H9 (cell line): Measurements from ENCODE around the gene PALD1. TPM values are rescaled to one million over a fixed set of nuclear protein-coding genes. Genes with fewer than 3 reads are reported as not detected.

Experiments used
- DNase-seq: peaks from one replicate; pipeline ENCODE4 v3.0.0-alpha.2; 2017
- H2AFZ ChIP-seq: one replicate; pipeline ENCODE4 v1.6.1; 2013; ENCODE audit warnings: mild to moderate bottlenecking, low read length, control low read depth, moderate library complexity
- H2AK5ac ChIP-seq: 2 replicates; pipeline ENCODE4 v1.6.1; 2013; ENCODE audit warnings: low read length, control low read depth, mixed read lengths; ENCODE audit not compliant: insufficient read length
- H2BK120ac ChIP-seq: one replicate; pipeline ENCODE4 v1.6.1; 2013; ENCODE audit warnings: low read depth, mild to moderate bottlenecking, low read length, control low read depth, inconsistent platforms; ENCODE audit not compliant: poor library complexity, severe bottlenecking
- H2BK12ac ChIP-seq: 2 replicates; pipeline ENCODE4 v1.6.1; 2013; ENCODE audit warnings: low read length, control low read depth, mixed read lengths, low read depth; ENCODE audit not compliant: insufficient read length
- H2BK15ac ChIP-seq: 2 replicates; pipeline ENCODE4 v1.6.1; 2013; ENCODE audit warnings: low read depth, low read length, control low read depth
- H2BK20ac ChIP-seq: one replicate; pipeline ENCODE4 v1.6.1; 2013; ENCODE audit warnings: low read depth, mild to moderate bottlenecking, low read length, control low read depth, inconsistent platforms; ENCODE audit not compliant: poor library complexity, severe bottlenecking
- H2BK5ac ChIP-seq: 2 replicates; pipeline ENCODE4 v1.6.1; 2013; ENCODE audit warnings: low read length, control low read depth, mixed read lengths; ENCODE audit not compliant: insufficient read length
- H3K14ac ChIP-seq: 2 replicates; pipeline ENCODE4 v1.6.1; 2013; ENCODE audit warnings: low read length, control low read depth; ENCODE audit not compliant: insufficient read depth
- H3K18ac ChIP-seq: 2 replicates; pipeline ENCODE4 v1.6.1; 2013; ENCODE audit warnings: low read depth, mild to moderate bottlenecking, mixed read lengths, low read length, control low read depth; ENCODE audit not compliant: insufficient read length
- H3K23ac ChIP-seq: 2 replicates; pipeline ENCODE4 v1.6.1; 2013; ENCODE audit warnings: low read length, control low read depth, mixed read lengths, low read depth; ENCODE audit not compliant: insufficient read length
- H3K23me2 ChIP-seq: 2 replicates; pipeline ENCODE4 v1.6.1; 2013; ENCODE audit warnings: low read depth, mild to moderate bottlenecking, mixed read lengths, low read length, control low read depth; ENCODE audit not compliant: insufficient read length, poor library complexity, severe bottlenecking
- H3K27ac ChIP-seq: 2 replicates; pipeline ENCODE4 v1.5.1; 2013; ENCODE audit warnings: low read length, control low read depth, mixed read lengths, low read depth; ENCODE audit not compliant: insufficient read length
- H3K27me3 ChIP-seq: 2 replicates; pipeline ENCODE4 v1.6.1; 2013; ENCODE audit warnings: low read length, control low read depth, inconsistent platforms; ENCODE audit not compliant: insufficient read depth
- H3K4ac ChIP-seq: 2 replicates; pipeline ENCODE4 v1.6.1; 2013; ENCODE audit warnings: low read depth, mild to moderate bottlenecking, control low read depth, inconsistent platforms, low read length, moderate library complexity
- H3K4me1 ChIP-seq: 2 replicates; pipeline ENCODE4 v1.6.1; 2013; ENCODE audit warnings: low read length, control low read depth, inconsistent platforms; ENCODE audit not compliant: insufficient read depth
- H3K4me2 ChIP-seq: 2 replicates; pipeline ENCODE4 v1.6.1; 2013; ENCODE audit warnings: low read length, control low read depth, mixed read lengths; ENCODE audit not compliant: insufficient read length, insufficient read depth
- H3K56ac ChIP-seq: 2 replicates; pipeline ENCODE4 v1.6.1; 2013; ENCODE audit warnings: low read depth, mild to moderate bottlenecking, mixed read lengths, low read length, control low read depth; ENCODE audit not compliant: insufficient read length
- H3K79me1 ChIP-seq: 2 replicates; pipeline ENCODE4 v1.6.1; 2013; ENCODE audit warnings: low read depth, mild to moderate bottlenecking, moderate library complexity, low read length, control low read depth, inconsistent platforms; ENCODE audit not compliant: insufficient read depth, poor library complexity, severe bottlenecking
- H3K79me2 ChIP-seq: 2 replicates; pipeline ENCODE4 v1.6.1; 2013; ENCODE audit warnings: low read length, control low read depth, inconsistent platforms; ENCODE audit not compliant: insufficient read depth
- H3K9ac ChIP-seq: 2 replicates; pipeline ENCODE4 v1.6.1; 2013; ENCODE audit warnings: low read length, control low read depth, mixed read lengths; ENCODE audit not compliant: insufficient read length; ENCODE audit errors: extremely low read depth
- H3K9me3 ChIP-seq: one replicate; pipeline ENCODE4 v1.6.1; 2013; ENCODE audit warnings: low read depth, low read length, inconsistent platforms; ENCODE audit not compliant: control insufficient read depth
- H3T11ph ChIP-seq: one replicate; pipeline ENCODE4 v1.6.1; 2013; ENCODE audit warnings: mild to moderate bottlenecking, low read length, control low read depth, inconsistent platforms
- H4K20me1 ChIP-seq: one replicate; pipeline ENCODE4 v1.6.1; 2013; ENCODE audit not compliant: control insufficient read depth, insufficient read length, insufficient read depth
- H4K5ac ChIP-seq: 2 replicates; pipeline ENCODE4 v1.6.1; 2013; ENCODE audit warnings: low read depth, mild to moderate bottlenecking, mixed read lengths, low read length, control low read depth; ENCODE audit not compliant: insufficient read length
- H4K8ac ChIP-seq: replicated peaks from 2 replicates; pipeline ENCODE4 v1.6.1; 2013; ENCODE audit warnings: low read length, control low read depth, mixed read lengths, low read depth; ENCODE audit not compliant: insufficient read length
- H4K91ac ChIP-seq: 2 replicates; pipeline ENCODE4 v1.6.1; 2013; ENCODE audit warnings: low read depth, mild to moderate bottlenecking, moderate library complexity, mixed read lengths, low read length, control low read depth; ENCODE audit not compliant: insufficient read length
- H3K27ac Mint-ChIP-seq, 3 experiments: 2 replicates in 2 of 3; 3 replicates in 1 of 3; pipeline ENCODE4 v1.8.0; 2020 to 2021; ENCODE audit warnings: mixed read lengths in 3 of 3, mild to moderate bottlenecking in 1 of 3, moderate library complexity in 1 of 3
- H3K27me3 Mint-ChIP-seq: 2 replicates; pipeline ENCODE4 v1.8.0; 2021; ENCODE audit warnings: low read depth, mild to moderate bottlenecking, moderate library complexity, mixed read lengths
- H3K36me3 Mint-ChIP-seq, 3 experiments: 2 replicates in 2 of 3; 3 replicates in 1 of 3; pipeline ENCODE4 v1.8.0; 2020 to 2021; ENCODE audit warnings: low read depth in 3 of 3, mixed read lengths in 3 of 3; ENCODE audit not compliant: insufficient read depth in 1 of 3
- H3K4me1 Mint-ChIP-seq, 2 experiments: 2 replicates each; pipeline ENCODE4 v1.8.0; 2020; ENCODE audit warnings: mixed read lengths in 2 of 2
- H3K4me3 Mint-ChIP-seq, 2 experiments: 2 replicates in 1 of 2; 3 replicates in 1 of 2; pipeline ENCODE4 v1.8.0; 2020 to 2021; ENCODE audit warnings: mild to moderate bottlenecking in 2 of 2, mixed read lengths in 2 of 2, moderate library complexity in 1 of 2
- H3K9me3 Mint-ChIP-seq, 2 experiments: 2 replicates in 1 of 2; 3 replicates in 1 of 2; pipeline ENCODE4 v1.8.0; 2020; ENCODE audit warnings: mild to moderate bottlenecking in 2 of 2, mixed read lengths in 2 of 2, moderate library complexity in 1 of 2
- WGBS: extraction: QIAGEN DNeasy Blood & Tissue Kit; methylation state at CpG from one replicate; pipeline ENCODE4 v1.1.7; 2013; ENCODE audit warnings: missing lambda C conversion rate, low lambda C conversion rate, mixed read lengths; ENCODE audit not compliant: insufficient read length; ENCODE audit errors: extremely low coverage; 5-methylcytosine and 5-hydroxymethylcytosine counted together
- total RNA-seq: library from RNA; stranded (reverse); gene quantifications from 2 replicates; pipeline ENCODE4 v1.2.1, GENCODE V29; 2021
- TF ChIP-seq, protein P1 (sequence below): fragments of 200-600 bp; sonication (generic); conservative IDR thresholded peaks from 3 replicates; pipeline ENCODE4 v1.8.0; 2021; ENCODE audit warnings: antibody characterized with exemption, mild to moderate bottlenecking

The PALD1 gene
- total RNA-seq, 1 experiment from 2014 or later, result 21.1 TPM

DNA sequence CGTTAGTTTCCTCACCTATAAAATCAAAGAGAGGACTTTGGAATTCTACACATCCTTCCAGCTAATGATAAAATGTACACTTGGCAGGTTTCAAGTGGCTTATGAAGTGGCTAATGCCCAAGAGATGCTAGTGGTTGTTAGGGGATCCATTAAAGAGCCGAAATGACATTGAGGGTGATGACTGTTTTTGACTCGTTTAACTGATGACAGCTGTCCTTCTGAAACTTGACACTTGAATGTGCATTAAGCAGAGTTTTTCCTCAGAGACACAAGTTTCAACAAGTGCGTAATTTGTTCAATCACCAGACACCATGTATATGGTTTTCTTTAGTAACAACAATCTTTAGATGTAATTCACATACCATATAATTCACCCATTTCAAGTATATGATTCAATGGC lies 125.5 kb downstream of the PALD1 start:
- no peaks in the 10 kb centered on the region for H3K27me3 Mint-ChIP-seq
- no peaks in the 10 kb centered on the region; a peak in 1 of 4 replicates for H3K4me1 Mint-ChIP-seq
- no peaks in the 10 kb centered on the region; a peak in 1 of 7 replicates for H3K36me3 Mint-ChIP-seq
- H3K27ac ChIP-seq, result no peak overlapping the region
- TF ChIP-seq, protein P1, sequence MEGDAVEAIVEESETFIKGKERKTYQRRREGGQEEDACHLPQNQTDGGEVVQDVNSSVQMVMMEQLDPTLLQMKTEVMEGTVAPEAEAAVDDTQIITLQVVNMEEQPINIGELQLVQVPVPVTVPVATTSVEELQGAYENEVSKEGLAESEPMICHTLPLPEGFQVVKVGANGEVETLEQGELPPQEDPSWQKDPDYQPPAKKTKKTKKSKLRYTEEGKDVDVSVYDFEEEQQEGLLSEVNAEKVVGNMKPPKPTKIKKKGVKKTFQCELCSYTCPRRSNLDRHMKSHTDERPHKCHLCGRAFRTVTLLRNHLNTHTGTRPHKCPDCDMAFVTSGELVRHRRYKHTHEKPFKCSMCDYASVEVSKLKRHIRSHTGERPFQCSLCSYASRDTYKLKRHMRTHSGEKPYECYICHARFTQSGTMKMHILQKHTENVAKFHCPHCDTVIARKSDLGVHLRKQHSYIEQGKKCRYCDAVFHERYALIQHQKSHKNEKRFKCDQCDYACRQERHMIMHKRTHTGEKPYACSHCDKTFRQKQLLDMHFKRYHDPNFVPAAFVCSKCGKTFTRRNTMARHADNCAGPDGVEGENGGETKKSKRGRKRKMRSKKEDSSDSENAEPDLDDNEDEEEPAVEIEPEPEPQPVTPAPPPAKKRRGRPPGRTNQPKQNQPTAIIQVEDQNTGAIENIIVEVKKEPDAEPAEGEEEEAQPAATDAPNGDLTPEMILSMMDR, result no peak
- H3K4me2 ChIP-seq, result no peak overlapping the region
- H4K91ac ChIP-seq, result no peak overlapping the region
- H3K4ac ChIP-seq, result no peak overlapping the region
- no peak overlapping the region for H3K23ac ChIP-seq
- H2AFZ ChIP-seq, result no peak overlapping the region
- no peaks in the 10 kb centered on the region for H3K27me3 ChIP-seq
- H2BK15ac ChIP-seq, result no peak overlapping the region
- H3T11ph ChIP-seq, result no peak overlapping the region
- H2BK120ac ChIP-seq, result no peak overlapping the region
- H3K9ac ChIP-seq, result no peak overlapping the region
- H3K4me3 Mint-ChIP-seq, result no peak overlapping the region
- H2BK5ac ChIP-seq, result no peak overlapping the region
- H3K23me2 ChIP-seq, result no peaks in the 10 kb centered on the region
- H3K79me1 ChIP-seq, result no peaks in the 10 kb centered on the region
- H3K27ac Mint-ChIP-seq, result no peak overlapping the region
- no peak overlapping the region for H3K18ac ChIP-seq
- H3K4me1 ChIP-seq, result no peaks in the 10 kb centered on the region
- no peak overlapping the region for H2BK20ac ChIP-seq
- no peak overlapping the region for H4K5ac ChIP-seq
- H3K9me3 ChIP-seq, result no peaks in the 10 kb centered on the region
- no peak overlapping the region for H4K8ac ChIP-seq
- H2AK5ac ChIP-seq, result no peak overlapping the region
- H3K56ac ChIP-seq, result no peak overlapping the region
- WGBS, result no CpG with 5 or more reads among the region's 4 CpGs
- H4K20me1 ChIP-seq, result peaks cover 3% of the 10 kb centered on the region
- H2BK12ac ChIP-seq, result no peak overlapping the region
- H3K9me3 Mint-ChIP-seq, result peaks cover 0 to 1% of the 10 kb centered on the region in 2 experiments; a peak in 1 of 5 replicates
- no peak for DNase-seq
- H3K79me2 ChIP-seq, result no peaks in the 10 kb centered on the region
- no peak overlapping the region for H3K14ac ChIP-seq
